Lung (tissue), 12 donors: ENCODE measurements around the gene S100A8. TPM values are rescaled to one million over a fixed set of nuclear protein-coding genes. Genes with fewer than 3 reads are reported as not detected.

Experiments used
- ATAC-seq: fragments of 200-7000 bp; cut with Tn5 transposase; one replicate; pipeline ENCODE4 v1.9.1; 2020; ENCODE audit warnings: moderate number of reproducible peaks; ENCODE audit not compliant: insufficient read depth, low FRiP score
- DNase-seq, 3 donors: peaks; one replicate each; pipeline ENCODE4 v3.0.0-alpha.2; 2013 to 2017
- H3K27ac ChIP-seq, 2 donors: one replicate each; pipeline ENCODE4 v1.5.1; 2013; ENCODE audit warnings: mild to moderate bottlenecking in 2 of 2, moderate library complexity in 2 of 2, control low read depth in 1 of 2, inconsistent platforms in 1 of 2, low read depth in 1 of 2, low read length in 1 of 2
- H3K27me3 ChIP-seq, 3 donors: one replicate each; pipeline ENCODE4 v1.5.1; 2013; ENCODE audit warnings: low read length in 2 of 3; ENCODE audit not compliant: control insufficient read depth in 3 of 3, insufficient read depth in 3 of 3
- H3K36me3 ChIP-seq, 4 donors: one replicate each; pipeline ENCODE4 v1.5.1; 2013; ENCODE audit warnings: low read length in 4 of 4, mild to moderate bottlenecking in 1 of 4, moderate library complexity in 1 of 4; ENCODE audit not compliant: control insufficient read depth in 4 of 4, insufficient read depth in 4 of 4
- H3K4me1 ChIP-seq, 5 donors: one replicate each; pipeline ENCODE4 v1.5.1; 2013; ENCODE audit warnings: low read length in 5 of 5, mild to moderate bottlenecking in 2 of 5, moderate library complexity in 1 of 5; ENCODE audit not compliant: control insufficient read depth in 5 of 5, insufficient read depth in 5 of 5
- H3K4me3 ChIP-seq: one replicate; pipeline ENCODE4 v1.5.1; 2013; ENCODE audit warnings: mild to moderate bottlenecking, control low read depth, moderate library complexity
- H3K9ac ChIP-seq, 2 donors: one replicate each; pipeline ENCODE4 v1.5.1; 2013; ENCODE audit warnings: low read length in 2 of 2, control low read depth in 1 of 2; ENCODE audit not compliant: insufficient read depth in 1 of 2
- H3K9me3 ChIP-seq, 4 donors: one replicate each; pipeline ENCODE4 v1.5.1; 2013; ENCODE audit warnings: low read length in 3 of 4, mild to moderate bottlenecking in 1 of 4, moderate library complexity in 1 of 4; ENCODE audit not compliant: control insufficient read depth in 4 of 4, insufficient read depth in 3 of 4
- CTCF ChIP-seq: IDR thresholded peaks from 2 replicates; pipeline ENCODE4 v1.5.1; 2012; ENCODE audit warnings: mild to moderate bottlenecking; ENCODE audit errors: control extremely low read depth, extremely low read depth
- WGBS, 2 donors: extraction: QIAGEN DNeasy Blood & Tissue Kit; methylation state at CpG; one replicate each; pipeline ENCODE4 v1.1.7; 2013; 5-methylcytosine and 5-hydroxymethylcytosine counted together
- polyA plus RNA-seq, 2 donors: library from polyadenylated mRNA; stranded (reverse); fragments of 200-250 nt; gene quantifications; one replicate each; pipeline ENCODE4 v1.2.1, GENCODE V29; 2013
- total RNA-seq, 2 donors: library from RNA; depleted of rRNA in 1 of 2; stranded (reverse); fragments of >200 nt in 1 of 2; gene quantifications; one replicate each; pipeline ENCODE4 v1.2.1, GENCODE V29; 2014 to 2021
- donor health status: control.
- donor health status: control.
- donor health status: Bipolar disorder and iron deficiency.
- donor health status: healthy.
- donor health status: DM: yes; HTN: yes; CAD: no.

The S100A8 gene
- total and polyA plus RNA-seq, 4 donors: 69.8 to 6,695 (median 589) TPM

GRCh38 chr1:153362187-153362775 lies 28.6 kb downstream of the S100A8 start:
- Histone ChIP-seq H3K4me1 (no peaks in the 10 kb centered on the region), H3K27me3 (no peaks in the 10 kb centered on the region), H3K36me3 (no peaks in the 10 kb centered on the region), H3K9ac (no peak overlapping the region), H3K9me3 (no peaks in the 10 kb centered on the region), H3K4me3 (no peak overlapping the region), H3K27ac (no peak overlapping the region)
- DNase-seq (peak; percentile 45 to 78 (median 48)), ATAC-seq (no peak)
- TF ChIP-seq CTCF: no peak
- 69 to 75% methylated on average over 3 of the region's 3 CpGs for WGBS, 2 donors

GRCh38 chr1:153361480-153362109 lies 29.3 kb downstream of the S100A8 start:
- DNase-seq (no peak), ATAC-seq (no peak)
- Histone ChIP-seq H3K9me3 (no peaks in the 10 kb centered on the region), H3K9ac (no peak overlapping the region), H3K27ac (no peak overlapping the region), H3K4me3 (no peak overlapping the region), H3K27me3 (no peaks in the 10 kb centered on the region), H3K36me3 (no peaks in the 10 kb centered on the region), H3K4me1 (no peaks in the 10 kb centered on the region)
- WGBS, 2 donors: 58 to 73% methylated on average over 4 of the region's 4 CpGs
- TF ChIP-seq CTCF: no peak

GRCh38 chr1:153360592-153361479 lies 30.0 kb downstream of the S100A8 start:
- H3K36me3 ChIP-seq: no peaks in the 10 kb centered on the region
- no peak overlapping the region for H3K4me3 ChIP-seq
- H3K27me3 ChIP-seq: no peaks in the 10 kb centered on the region
- H3K9ac ChIP-seq: no peak overlapping the region
- H3K9me3 ChIP-seq: no peaks in the 10 kb centered on the region
- no peak for TF ChIP-seq CTCF
- no peak for ATAC-seq
- H3K27ac ChIP-seq: peak overlapping the region in 1 of 2 donors; percentile 5
- 49 to 84% methylated on average over 11 of the region's 11 CpGs for WGBS, 2 donors
- no peaks in the 10 kb centered on the region for H3K4me1 ChIP-seq
- DNase-seq: no peak
